Measurements from ENCODE around the gene CBL. TPM values are rescaled to one million over a fixed set of nuclear protein-coding genes. Genes with fewer than 3 reads are reported as not detected.
"Not testable (repeated sequence)": the region's sequence is repeated elsewhere in the genome, so short reads cannot be mapped to it uniquely, and the experiment has no call there.

Gene CBL
- 6.2 and 7.8 TPM in 2 replicates for total RNA-seq

DNA sequence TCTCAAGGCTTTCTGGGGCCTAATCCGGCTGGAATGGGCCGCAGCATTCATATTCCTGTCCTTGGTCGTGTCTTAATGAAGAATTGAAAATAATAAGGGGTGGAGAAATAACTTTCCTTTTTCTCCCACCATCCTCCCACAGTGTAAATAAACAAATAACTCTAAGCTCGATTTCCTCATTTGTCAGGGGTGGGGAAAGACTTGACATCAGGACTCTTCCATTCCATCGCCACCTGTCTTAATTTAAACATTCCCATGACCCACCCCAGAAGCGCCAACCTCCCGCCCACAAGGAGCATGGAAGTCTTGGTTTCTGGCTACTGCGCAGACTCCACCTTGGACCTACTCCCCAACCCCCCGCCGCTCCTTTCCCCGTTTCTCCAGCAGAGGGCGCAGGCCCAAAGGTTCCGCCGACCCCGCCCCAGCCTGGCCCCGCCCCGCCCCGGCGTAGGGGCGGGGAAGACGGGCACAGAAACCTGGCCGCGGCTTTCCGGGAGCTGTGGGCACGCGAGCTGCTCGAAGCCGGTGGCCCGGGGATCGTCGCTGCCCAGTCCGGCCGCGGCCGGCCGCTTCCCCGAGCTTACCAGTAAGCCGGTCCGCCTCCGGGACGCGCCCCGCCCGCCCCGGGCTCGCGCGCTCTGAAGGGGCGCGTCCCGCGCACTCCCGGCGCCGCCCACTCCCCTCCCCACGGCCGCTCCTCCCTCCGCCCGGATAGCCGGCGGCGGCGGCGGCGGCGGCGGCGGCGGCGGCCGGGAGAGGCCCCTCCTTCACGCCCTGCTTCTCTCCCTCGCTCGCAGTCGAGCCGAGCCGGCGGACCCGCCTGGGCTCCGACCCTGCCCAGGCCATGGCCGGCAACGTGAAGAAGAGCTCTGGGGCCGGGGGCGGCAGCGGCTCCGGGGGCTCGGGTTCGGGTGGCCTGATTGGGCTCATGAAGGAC is at the start of gene CBL:
CBL (plus strand) TSS at position 766 of the 937 bp plus-strand sequence; CDS start at position 845, 79 bp downstream.
- peak; percentile 91 for DNase-seq (ENCODE audit: low read depth in 2 of 2)

DNA sequence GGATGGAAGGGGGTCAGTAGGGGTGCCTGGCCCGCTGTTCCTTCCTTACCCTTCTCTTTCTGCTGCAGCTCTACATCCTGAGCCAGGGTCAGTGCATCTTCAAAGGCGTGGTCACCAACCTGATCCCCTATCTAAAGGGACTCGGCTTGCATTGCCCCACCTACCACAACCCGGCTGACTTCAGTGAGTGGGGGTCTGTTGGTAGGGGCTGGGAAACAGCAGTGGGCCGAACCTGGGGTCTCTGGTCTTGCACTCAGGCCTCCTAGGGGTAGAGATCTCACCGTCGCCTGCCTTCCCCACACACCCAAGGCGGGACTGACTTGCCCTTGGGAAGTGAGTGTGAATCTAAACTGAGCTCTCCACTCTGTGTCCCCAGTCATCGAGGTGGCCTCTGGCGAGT is 49.6 kb upstream of the CBL start:
- DNase-seq (ENCODE audit: low read depth in 2 of 2) = no peak

DNA sequence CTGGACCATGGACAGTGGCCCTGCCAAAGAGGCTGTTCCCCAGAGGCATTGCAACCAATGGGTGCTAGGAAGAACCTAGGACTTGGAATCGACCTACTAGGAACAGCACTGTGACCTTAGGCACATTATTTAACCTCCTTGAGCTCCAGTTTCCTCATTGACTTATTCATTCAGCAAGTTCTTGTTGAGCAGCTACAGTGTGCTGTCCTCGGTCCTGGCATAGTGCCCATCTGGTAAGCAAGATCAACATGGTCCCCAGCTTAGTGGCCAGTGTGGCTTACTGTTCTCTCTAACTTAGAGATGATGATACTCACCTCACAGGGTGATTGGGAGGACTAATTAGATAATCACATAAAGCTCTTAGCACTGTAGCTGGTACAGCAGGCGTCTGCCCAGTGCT is 49.1 kb upstream of the CBL start:
- DNase-seq (ENCODE audit: low read depth in 2 of 2) = peak in 1 of 2 donors; percentile 23

DNA sequence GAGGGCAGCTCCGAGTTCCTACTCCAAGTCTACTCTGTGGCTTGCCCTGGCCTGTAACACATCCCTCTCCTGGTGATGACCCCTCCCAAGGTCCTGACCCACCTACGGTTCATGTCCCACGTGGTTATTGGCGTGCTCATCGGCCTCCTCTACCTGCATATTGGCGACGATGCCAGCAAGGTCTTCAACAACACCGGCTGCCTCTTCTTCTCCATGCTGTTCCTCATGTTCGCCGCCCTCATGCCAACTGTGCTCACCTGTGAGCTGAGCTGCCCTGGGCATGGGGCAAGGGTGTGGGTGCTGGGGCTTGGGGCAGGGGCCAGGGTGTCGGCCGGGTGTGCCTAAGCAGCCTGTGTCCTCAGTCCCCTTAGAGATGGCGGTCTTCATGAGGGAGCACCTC is 47.7 kb upstream of the CBL start:
- no peak for DNase-seq (ENCODE audit: low read depth in 2 of 2)

DNA sequence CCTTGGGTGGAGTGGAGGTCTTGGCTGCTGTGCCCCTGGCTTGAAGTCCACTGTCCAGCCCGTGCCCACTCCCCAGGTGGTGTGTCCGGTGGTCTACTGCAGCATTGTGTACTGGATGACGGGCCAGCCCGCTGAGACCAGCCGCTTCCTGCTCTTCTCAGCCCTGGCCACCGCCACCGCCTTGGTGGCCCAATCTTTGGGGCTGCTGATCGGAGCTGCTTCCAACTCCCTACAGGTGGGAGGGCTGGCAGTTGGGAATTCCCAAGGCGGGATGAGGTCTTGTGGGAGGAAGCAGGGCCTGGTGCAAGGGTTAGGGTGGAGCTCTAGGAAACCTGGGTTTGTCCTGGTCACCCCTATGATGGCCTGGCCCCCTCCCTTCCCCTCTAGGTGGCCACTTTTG is 46.0 kb upstream of the CBL start:
- no peak for DNase-seq (ENCODE audit: low read depth in 2 of 2)

DNA sequence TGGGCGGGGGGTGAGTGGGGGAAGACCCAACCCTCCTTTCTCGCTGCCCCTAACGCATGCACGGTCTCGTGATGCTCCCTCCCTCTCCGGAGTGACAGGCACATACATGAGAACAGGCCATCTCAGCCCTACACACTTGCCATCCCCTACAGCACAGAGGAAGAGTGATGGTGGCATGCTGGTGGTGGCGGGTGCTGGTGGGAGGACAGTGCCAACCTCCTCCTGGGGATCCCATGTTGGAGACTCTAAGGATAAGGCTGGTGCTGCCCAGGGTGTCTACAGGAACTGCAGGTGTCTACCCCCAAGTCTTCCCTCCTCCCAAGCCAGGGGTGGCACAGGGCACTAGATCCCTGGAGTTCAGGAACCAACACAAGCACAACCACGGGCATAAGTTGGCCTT is 44.3 kb upstream of the CBL start:
- DNase-seq (ENCODE audit: low read depth in 2 of 2) = no peak

DNA sequence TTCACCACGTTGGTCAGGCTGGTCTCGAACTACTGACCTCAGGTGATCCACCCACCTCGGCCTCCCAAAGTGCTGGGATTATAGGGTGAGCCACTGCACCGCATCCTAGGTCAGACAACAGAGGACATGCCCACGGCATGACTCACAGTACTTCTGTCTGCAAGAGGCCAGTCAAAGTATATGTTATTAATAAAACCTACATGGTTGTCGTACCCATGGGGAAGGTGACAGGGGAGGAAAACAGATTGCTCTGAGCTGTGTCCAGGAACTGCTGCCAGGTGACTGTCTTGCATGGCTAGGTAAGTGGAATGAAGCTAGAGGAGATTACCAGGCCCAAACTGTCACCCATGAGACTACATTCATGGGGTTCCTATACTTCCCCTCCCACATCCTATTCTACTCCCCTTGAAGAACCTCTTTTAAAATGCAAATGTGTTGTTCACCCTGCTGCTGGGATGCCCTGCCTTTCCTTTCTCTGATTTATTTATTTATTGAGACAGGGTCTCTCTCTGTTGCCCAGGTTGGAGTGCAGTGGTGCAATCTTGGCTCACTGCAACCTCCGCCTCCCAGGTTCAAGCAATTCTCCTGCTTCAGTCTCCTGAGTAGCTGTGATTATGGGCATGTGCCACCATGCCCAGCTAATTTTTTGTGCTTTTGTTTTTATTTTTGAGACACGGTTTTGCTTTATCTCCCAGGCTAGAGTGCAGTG is 39.6 kb upstream of the CBL start:
- peak; percentile 23 to 59 for DNase-seq (ENCODE audit: low read depth in 2 of 2)

DNA sequence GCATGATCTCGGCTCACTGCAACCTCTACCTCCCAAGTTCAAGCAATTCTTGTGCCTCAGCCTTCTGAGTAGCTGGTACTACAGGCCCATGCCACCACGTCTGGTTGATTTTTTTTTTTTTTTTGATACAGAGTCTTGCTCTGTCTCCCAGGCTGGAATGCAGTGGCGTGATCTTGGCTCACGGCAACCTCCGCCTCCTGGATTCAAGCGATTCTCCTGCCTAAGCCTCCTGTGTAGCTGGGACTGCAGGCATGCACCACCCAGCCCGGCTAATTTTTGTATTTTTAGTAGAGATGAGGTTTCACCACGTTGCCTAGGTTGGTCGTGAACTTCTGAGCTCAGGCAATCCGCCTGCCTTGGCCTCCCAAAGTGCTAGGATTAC is 39.1 kb upstream of the CBL start:
- not testable (repeated sequence) for DNase-seq (ENCODE audit: low read depth in 2 of 2)

DNA sequence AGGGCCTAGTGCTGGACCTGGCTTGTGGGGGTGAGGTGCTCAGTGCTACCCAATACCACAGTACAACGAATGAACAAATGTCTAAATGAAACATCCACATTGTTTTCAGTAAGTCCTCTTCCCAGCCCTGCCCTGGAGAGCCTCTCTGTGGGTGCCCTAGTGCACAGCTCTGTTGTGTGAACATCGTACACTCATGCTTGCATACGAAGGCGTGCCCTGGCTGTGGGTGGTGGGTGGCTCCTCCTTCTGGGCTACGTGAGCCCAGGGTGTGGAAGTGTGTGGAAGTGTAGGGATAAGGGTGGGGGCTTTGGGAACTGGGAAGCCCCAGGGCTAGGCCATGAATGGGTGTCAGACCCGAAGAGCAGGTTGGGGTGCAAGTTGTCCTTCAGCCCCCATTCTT is 38.2 kb upstream of the CBL start:
- no peak for DNase-seq (ENCODE audit: low read depth in 2 of 2)

DNA sequence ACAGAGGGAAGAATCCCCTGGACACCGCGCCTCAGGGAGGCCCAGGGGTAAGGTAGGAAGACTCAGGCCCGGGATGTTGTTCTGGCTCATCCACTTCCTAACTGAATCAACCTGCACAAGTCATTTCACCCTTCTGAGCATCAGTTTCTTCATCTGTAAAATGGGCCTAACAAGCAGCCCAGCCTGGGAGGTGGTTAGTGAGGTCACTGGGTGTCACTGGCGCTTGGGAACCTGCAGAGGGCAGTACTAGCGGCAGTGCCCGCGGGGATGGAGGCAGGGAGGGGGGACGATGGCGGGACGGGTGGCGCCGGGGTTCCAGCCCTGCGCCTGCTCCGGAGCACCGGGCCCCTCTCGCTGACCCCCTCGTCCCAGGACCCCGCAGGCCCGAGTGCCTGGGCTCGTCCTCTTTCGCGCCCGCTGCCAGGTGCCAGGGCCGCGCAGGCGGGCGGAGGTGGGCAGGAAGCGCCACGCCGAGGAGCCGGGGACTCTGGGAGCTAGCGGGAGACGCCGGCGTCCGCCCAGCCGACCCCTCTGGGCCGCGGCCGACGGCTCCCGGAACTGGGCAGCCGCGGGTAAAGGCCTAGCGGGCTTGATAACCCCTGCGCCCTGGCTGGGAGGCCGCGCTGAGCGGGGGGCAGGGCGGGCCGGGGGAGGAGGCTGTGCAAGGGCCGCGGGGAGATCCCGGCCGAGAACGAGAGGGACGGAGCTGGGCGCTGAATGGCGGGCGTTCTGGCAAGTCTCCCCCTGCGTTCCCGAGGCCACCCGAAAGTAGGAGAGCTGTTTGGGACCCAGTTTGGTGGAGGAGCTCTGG is 37.5 kb upstream of the CBL start, which contains the start of gene NLRX1:
NLRX1 (plus strand) TSS at position 255 of the 811 bp plus-strand sequence. CDS start 2,679 bp downstream, outside the sequence.
- peak; percentile 85 to 92 for DNase-seq (ENCODE audit: low read depth in 2 of 2)

DNA sequence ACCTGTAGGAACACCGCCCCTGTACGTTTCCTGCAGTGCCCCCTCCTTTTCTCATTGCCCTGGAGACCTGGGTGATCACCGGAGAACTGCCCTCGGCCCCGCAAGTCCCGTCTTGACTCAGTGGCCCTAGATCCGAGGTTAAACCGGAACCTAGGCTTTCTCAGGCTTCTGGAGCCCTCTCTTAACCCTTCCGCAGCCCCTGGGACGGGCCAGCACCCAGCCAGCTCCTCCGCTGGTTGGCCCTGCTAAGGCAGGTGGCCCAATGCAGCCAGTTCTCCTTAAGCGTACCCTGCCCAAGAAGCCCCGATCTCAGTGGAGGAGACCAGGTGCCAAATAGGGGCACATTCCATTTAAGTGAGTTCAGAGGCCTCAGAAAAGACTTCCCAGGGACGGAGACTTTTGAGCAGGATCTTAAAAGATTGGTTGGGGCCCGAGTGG is 36.8 kb upstream of the CBL start:
- DNase-seq (ENCODE audit: low read depth in 2 of 2) = peak in 1 of 2 donors; percentile 30

DNA sequence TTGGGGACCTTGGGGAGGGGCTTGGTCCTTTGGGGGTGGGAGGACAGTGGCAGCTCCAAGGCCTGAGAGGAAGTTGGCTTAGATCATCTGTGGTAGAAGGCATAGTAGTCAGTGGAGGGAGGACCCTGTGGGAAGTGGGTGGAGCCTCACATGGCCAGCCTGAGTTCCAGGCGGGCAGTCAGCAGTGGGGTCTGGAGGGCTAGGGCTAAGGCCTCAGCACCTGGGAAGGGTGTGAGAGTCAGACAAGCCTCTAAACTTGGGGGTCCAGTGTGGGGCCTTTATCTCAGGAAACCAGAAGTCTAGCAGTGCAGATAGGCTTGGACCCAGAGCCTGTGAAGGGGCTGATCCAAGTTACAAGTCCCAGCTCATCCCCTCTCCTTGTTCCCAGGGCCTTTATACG is 33.6 kb upstream of the CBL start:
- peak; percentile 24 to 45 for DNase-seq (ENCODE audit: low read depth in 2 of 2)

DNA sequence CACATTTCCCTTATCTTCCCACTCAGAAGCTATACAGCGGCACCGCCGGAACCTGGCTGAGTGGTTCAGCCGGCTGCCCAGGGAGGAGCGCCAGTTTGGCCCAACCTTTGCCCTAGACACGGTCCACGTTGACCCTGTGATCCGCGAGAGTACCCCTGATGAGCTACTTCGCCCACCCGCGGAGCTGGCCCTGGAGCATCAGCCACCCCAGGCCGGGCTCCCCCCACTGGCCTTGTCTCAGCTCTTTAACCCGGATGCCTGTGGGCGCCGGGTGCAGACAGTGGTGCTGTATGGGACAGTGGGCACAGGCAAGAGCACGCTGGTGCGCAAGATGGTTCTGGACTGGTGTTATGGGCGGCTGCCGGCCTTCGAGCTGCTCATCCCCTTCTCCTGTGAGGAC is 32.7 kb upstream of the CBL start:
- no peak for DNase-seq (ENCODE audit: low read depth in 2 of 2)

DNA sequence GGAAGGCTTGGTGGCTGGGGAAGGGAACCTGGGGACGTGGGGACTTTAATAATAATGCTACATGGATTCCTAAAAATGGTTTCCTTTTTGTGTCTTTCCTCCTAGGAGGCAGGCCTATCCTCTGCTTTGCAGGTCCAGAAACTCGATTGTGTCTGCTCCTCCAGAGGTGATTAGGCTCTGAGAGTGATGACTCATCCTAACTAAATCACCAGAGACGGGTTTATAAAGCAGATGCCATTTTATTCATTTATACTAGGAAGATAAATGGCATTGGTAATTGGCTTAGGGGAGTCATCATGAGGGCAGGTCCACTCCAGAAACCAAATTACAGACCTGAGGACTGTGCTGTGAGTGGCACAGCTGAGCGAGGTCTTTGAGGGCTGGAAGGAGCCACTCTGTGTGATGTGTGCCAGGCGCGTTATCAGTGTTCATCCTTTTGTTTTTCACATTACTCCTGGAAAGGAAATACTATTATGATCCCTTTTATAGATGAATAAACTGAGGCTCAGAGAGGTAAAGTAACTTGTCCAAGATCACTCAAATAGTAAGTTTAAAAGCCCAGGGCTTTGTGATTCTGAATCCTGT is 30.6 kb upstream of the CBL start:
- DNase-seq (ENCODE audit: low read depth in 2 of 2) = peak in 1 of 2 donors; percentile 52

DNA sequence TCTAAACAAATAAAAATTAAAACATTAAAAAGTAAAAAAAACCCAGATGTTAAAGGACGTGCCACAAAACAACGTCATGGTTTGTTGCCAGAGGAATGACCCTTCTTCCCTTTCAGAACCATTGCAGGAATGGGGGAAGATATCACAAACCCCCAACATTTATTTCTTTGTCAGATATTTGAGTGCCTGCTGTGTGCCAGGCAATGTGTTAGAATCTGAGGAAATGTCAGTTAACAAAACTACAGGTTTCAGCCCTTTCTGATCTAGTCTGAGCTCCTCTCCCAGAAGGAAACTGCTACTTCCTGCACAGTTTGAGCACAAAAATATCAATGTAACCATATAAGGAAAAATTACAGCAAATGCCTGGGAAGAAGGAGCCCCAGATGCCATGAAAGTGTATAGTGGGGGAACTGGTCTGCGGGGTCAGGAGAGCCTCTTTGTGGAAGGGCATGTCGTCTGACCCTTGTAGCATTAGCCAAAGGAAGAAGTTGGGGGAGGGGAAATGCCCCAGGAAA is 27.9 kb upstream of the CBL start:
- peak; percentile 54 to 56 for DNase-seq (ENCODE audit: low read depth in 2 of 2)

DNA sequence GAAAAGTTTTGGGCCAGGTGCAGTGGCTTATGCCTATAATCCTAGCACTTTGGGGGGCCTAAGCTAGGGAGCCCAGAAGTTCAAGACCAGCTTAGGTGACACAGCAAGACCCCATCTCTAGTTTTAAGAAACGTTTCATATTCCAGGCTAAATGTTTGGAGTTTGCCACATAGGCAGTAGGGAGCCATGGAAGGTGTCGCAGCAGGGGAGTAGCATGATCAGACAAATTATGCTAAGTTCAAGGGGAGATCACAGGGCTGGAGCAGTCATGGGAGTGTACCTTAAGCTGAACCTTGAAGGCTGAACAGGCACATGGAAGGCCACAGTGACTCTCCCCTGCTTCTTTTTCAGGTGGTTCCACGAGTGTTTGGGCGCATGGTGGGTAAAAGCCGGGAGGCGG is 26.8 kb upstream of the CBL start:
- DNase-seq (ENCODE audit: low read depth in 2 of 2) = no peak

DNA sequence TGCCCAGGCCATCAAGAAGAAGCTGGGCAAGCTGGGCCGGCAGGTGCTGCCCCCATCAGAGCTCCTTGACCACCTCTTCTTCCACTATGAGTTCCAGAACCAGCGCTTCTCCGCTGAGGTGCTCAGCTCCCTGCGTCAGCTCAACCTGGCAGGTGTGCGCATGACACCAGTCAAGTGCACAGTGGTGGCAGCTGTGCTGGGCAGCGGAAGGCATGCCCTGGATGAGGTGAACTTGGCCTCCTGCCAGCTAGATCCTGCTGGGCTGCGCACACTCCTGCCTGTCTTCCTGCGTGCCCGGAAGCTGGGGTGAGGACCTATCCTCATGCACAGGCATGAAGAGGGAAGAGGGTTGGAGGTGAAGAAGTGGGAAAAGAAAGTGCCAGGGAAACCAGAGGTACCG is 26.2 kb upstream of the CBL start:
- peak in 1 of 2 donors; percentile 23 for DNase-seq (ENCODE audit: low read depth in 2 of 2)

DNA sequence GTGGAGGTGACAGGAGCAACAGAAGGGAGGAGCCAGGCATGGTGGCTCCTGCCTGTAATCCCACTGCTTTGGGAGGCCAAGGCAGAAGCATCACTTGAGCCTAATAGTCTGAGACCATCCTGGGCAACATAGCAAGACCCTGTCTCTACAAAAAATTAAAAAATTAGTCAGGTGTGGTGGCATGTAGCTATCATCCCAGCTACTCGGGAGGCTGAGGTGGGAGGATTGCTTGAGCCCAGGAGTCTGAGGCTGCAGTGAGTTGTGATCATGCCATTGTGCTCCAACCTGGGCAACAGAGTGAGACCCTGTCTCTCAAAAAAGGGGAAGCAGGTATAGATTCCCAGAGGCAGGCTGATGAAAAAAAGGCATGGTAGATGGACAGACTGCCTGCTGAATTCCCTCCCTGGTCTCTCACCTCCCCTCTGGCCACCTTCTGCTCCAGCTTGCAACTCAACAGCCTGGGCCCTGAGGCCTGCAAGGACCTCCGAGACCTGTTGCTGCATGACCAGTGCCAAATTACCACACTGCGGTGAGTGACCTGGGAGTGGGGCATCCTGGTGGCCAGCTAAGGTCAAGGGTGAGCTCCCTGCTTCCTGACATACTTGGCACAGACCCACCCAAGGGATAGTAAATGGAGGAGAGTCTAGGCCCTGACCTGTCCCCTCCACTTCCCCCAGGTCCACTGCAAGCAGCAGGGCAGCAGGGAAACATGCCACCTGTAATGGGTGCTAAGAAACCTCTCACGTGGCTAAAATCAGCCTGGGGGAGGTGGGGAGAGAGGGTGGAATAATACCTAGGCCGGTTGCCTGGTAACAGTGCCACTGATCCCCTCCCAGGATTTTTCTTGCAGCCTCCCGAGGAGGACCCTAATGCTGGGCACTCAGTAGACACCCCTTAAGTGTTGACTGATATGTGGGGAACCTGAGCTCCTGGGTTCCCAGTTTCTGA is 25.1 kb upstream of the CBL start:
- DNase-seq (ENCODE audit: low read depth in 2 of 2) = peak in 1 of 2 donors; percentile 35

DNA sequence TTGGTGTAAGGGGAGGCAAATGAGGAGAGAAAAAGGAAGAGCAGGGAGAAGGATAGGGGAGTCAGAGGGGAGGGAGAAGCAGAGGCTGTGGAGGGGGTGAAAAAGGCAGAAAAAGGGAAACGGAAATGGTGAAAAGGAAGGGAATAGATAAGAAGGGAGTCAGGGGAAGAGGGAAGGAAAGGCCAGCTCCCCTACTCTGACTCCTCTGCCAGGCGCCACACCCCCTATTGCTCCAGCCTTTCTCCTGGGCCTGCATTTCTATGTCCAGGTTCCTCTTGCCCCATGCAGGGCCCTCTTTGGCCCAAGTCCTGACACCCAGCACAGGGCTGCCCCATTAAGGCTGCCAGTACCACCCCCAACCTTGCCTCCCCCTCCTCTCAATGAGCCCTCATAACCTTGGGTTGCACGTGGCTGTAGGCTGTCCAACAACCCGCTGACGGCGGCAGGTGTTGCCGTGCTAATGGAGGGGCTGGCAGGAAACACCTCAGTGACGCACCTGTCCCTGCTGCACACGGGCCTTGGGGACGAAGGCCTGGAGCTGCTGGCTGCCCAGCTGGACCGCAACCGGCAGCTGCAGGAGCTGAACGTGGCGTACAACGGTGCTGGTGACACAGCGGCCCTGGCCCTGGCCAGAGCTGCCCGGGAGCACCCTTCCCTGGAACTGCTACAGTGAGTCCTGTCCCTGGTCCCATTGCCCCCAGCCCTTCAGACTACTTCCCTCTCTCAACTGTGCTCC is 24.3 kb upstream of the CBL start:
- no peak for DNase-seq (ENCODE audit: low read depth in 2 of 2)
